ENCODE results near the gene CFLAR.
"Not testable (repeated sequence)": the region's sequence is repeated elsewhere in the genome, so short reads cannot be mapped to it uniquely, and the experiment has no call there.

Gene CFLAR

GRCh38 chr2:201167546-201167945 lies 51.6 kb downstream of the CFLAR start:
- DNase-seq (ENCODE audit: low read depth) = no peak
- no peak overlapping the region for H3K4me3 ChIP-seq (ENCODE audit: low read depth, low read length)
- no peak for TF ChIP-seq CTCF (conservative IDR thresholded peaks at IDR 0.05; ENCODE audit: low read depth, low read length)

GRCh38 chr2:201168496-201168895 lies 52.5 kb downstream of the CFLAR start:
- DNase-seq (ENCODE audit: low read depth); H3K4me3 ChIP-seq (ENCODE audit: low read depth, low read length): not testable (repeated sequence)

- peak; percentile 54 for DNase-seq (ENCODE audit: low read depth)
- H3K4me3 ChIP-seq (ENCODE audit: low read depth, low read length) = no peak overlapping the region
- no peak for TF ChIP-seq CTCF (conservative IDR thresholded peaks at IDR 0.05; ENCODE audit: low read depth, low read length)
These were observed 55.4 kb downstream of the CFLAR start for GRCh38 chr2:201171259-201171814.

- DNase-seq (ENCODE audit: low read depth) = no peak
- no peak overlapping the region for H3K4me3 ChIP-seq (ENCODE audit: low read depth, low read length)
- no peak for TF ChIP-seq CTCF (conservative IDR thresholded peaks at IDR 0.05; ENCODE audit: low read depth, low read length)
These were observed 56.3 kb downstream of the CFLAR start for GRCh38 chr2:201172279-201172678.

- no peak for DNase-seq (ENCODE audit: low read depth)
- TF ChIP-seq CTCF (conservative IDR thresholded peaks at IDR 0.05; ENCODE audit: low read depth, low read length) = no peak
These were observed 58.7 kb downstream of the CFLAR start for GRCh38 chr2:201174687-201175086.

GRCh38 chr2:201176081-201176481 lies 60.1 kb downstream of the CFLAR start:
- no peak for TF ChIP-seq CTCF (conservative IDR thresholded peaks at IDR 0.05; ENCODE audit: low read depth, low read length)
- no peak for DNase-seq (ENCODE audit: low read depth)
- H3K4me3 ChIP-seq (ENCODE audit: low read depth, low read length) = no peak overlapping the region

More at GRCh38 chr2:201174687-201175086, 58.7 kb downstream of the CFLAR start:
- no peak overlapping the region for H3K4me3 ChIP-seq (ENCODE audit: low read depth, low read length)

- no peak for TF ChIP-seq CTCF (conservative IDR thresholded peaks at IDR 0.05; ENCODE audit: low read depth, low read length)
- no peak for DNase-seq (ENCODE audit: low read depth)
These were observed 64.0 kb downstream of the CFLAR start for GRCh38 chr2:201180010-201180409.

More at GRCh38 chr2:201180010-201180409, 64.0 kb downstream of the CFLAR start:
- no peak overlapping the region for H3K4me3 ChIP-seq (ENCODE audit: low read depth, low read length)

Data from choroid plexus epithelial cell (primary cell).